Measurements from ENCODE around the gene SREBF1.

Gene SREBF1

DNA sequence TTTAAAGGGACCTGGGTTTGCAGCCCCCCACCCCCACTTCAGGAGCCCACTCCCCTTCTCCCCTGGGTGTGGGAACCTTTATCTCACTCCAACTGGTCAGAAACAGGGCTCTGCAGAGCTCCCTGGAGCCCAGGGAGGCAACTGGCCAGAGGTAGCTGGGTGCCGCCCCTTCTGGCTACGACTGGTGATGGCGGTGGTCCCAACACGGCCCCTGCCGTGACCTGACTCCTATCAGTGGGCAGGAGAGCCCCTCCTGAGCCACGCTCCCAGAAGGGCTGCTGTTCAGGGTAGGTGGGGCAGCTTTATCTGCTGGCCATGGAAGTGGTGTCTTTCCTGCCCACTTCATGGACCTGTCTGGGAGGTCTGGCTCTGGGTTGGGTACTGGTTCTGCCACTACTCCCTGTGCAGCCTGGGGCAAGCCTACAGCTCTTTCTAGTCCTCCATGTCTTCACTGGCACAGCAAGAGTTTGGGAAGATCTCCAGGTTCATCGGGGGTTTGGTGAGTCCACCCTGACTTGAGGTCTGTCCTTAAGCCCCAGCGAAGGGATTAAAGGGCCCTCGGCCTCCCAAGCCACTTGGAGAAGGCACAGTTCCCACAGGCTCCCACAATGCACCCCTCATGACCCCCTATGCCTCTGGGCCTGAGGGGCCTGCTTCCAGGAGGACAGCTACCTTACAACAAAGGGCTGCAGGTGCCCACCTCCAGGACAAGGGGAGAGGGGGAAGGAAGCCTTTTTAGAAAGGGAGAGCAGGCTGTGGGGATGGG lies 5.5 kb upstream of the SREBF1 start:
- DNase-seq (ENCODE audit: low read depth in 2 of 2, low spot score in 1 of 2): no peak

DNA sequence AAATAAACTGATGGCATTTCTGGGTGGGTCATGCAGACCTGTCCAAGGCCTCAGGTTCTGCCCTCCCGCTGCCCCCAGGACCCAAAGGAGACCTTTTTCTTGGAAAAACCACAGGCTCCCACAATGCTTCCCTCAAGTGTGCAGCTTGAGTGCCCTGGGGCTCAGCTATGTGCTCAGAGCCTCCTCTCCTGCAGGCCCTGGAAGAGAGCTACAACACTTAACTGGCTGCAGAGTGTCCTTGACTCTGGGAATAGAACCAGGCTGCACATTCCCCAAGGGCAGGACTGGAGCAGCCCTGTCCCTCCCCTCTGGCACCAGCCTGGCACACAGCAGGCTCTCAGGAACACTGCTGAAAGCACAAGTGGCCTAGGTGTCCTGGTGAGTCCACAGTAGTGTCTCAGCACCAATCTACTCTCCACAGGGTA lies 4.8 kb upstream of the SREBF1 start:
- DNase-seq (ENCODE audit: low read depth in 2 of 2, low spot score in 1 of 2): no peak

- DNase-seq (ENCODE audit: low read depth in 2 of 2, low spot score in 1 of 2): no peak
These were observed 4.2 kb upstream of the SREBF1 start for GRCh38 chr17:17840751-17841591.

GRCh38 chr17:17839791-17840707 lies 3.3 kb upstream of the SREBF1 start:
- peak; percentile 44 to 63 for DNase-seq (ENCODE audit: low read depth in 2 of 2, low spot score in 1 of 2)

GRCh38 chr17:17837966-17838962 lies 1.5 kb upstream of the SREBF1 start:
- no peak for DNase-seq (ENCODE audit: low read depth in 2 of 2, low spot score in 1 of 2)

DNA sequence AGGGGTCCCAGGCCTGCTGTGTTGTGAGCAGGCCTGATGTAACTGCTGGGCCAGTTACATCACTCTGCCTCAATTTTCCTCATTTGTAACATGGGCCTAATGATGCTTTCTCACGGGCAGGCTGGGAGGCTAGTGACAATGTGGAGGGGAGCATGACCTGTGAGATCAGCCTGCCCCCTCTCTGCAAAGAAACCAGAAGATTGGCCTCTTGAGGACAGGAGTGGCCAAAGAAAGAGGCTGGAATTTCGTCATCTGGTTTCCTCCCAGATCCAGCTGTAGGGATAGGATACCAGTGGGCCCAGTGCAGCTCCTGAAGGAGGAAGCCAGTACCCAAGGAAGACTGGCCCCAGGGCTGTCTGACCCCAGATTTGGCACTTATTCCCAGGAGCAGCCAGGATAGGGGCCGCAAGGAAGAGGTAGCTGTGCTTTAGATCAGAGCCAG lies 615 bp upstream of the SREBF1 start:
- no peak for DNase-seq (ENCODE audit: low read depth in 2 of 2, low spot score in 1 of 2)

DNA sequence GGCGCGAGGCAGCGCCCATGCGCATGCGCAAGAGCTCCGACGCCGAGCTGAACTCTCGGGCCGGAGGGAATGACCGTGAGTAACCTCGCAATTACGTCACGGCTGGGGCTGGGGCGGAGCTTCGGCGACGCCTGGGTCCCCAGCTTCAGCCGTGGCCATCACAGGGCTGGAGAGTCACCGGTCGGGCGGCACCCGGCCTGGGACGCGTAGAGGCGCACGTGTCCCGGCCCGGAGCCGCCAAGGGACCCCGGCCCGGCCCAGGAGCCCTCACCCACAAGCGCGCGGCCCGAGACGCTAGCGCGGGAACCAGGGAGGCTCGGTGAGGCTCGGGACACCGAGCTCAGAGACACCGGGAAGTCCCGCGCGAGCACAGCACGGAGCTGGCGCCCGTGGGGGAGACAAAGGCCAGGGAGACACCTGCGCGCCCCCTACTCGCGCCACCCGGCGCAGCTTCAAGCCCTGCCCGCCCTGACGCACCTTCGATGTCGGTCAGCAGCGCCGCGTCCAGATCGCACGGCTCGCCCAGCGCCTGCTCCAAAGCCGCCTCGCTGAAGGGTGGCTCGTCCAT lies 452 bp downstream of the SREBF1 start:
- DNase-seq (ENCODE audit: low read depth in 2 of 2, low spot score in 1 of 2): peak; percentile 94 to 96

- DNase-seq (ENCODE audit: low read depth in 2 of 2, low spot score in 1 of 2): no peak
These were observed 1.2 kb downstream of the SREBF1 start for GRCh38 chr17:17835415-17836249.

DNA sequence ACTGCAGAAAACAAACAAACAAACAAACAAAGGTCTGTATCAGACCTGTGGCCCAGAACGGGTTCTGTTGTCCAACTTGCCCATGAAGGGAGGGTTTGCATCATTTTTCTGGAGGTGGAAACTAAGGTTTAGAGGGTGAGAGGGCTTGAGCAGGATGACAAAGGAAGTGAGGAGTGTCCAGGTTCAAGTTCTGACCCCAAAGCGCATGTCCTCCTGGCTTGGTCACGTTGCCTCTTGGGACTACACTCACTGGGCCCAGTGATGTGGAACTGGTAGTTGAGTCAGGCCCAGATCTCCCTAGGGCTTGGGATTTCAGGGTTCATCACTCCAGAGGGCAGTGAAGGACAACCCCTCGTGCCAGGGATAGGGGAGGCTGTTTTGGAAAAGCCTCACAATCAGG lies 1.8 kb downstream of the SREBF1 start:
- DNase-seq (ENCODE audit: low read depth in 2 of 2, low spot score in 1 of 2): no peak

DNA sequence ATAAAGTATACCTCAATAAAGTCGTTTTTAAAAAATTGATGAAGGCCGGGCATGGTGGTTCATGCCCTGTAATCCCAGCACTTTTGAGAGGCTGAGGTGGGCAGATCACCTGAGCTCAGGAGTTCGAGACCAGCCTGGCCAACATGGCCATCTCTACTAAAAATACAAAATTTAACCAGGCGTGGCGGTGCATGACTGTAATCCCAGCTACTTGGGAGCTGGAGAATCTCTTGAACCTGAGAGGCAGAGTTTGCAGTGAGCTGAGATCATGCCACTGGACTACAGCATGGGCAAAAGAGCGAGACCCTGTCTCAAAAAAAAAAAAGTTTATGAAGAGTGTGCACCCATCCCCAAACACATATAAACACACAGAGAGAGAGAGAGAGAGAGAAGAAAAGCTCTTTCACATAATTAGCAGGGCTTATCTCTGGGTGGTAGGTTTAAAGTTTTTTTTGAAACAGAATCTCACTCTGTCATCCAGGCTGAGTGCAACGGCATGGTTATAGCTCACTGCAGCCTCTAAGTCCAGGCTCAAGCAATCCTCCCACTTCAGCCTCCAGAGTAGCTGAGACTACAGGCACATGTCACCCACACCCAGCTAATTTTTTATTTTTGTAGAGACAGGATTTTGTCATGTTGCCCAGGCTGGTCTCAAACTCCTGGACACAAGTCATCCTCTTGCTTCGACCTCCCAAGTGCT lies 3.0 kb downstream of the SREBF1 start:
- no peak for DNase-seq (ENCODE audit: low read depth in 2 of 2, low spot score in 1 of 2)

DNA sequence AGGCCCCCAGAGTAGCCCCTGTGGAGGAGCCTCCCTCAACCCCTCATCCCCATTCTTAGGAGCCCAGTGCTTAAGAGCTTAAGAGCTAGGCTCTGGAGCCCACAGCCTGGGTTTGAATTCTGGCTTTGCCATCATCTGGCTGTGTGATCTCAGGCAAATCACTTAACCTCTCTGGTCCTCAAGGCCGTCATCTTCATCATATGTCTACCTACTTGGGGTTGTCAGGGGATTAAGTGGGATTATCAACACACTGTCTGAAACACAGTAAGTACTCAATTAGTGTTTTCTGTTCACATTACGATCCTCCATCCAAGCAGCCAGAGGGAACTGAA lies 4.8 kb downstream of the SREBF1 start:
- DNase-seq (ENCODE audit: low read depth in 2 of 2, low spot score in 1 of 2): no peak

- no peak for DNase-seq (ENCODE audit: low read depth in 2 of 2, low spot score in 1 of 2)
These were observed 5.4 kb downstream of the SREBF1 start for GRCh38 chr17:17831208-17832031.

DNA sequence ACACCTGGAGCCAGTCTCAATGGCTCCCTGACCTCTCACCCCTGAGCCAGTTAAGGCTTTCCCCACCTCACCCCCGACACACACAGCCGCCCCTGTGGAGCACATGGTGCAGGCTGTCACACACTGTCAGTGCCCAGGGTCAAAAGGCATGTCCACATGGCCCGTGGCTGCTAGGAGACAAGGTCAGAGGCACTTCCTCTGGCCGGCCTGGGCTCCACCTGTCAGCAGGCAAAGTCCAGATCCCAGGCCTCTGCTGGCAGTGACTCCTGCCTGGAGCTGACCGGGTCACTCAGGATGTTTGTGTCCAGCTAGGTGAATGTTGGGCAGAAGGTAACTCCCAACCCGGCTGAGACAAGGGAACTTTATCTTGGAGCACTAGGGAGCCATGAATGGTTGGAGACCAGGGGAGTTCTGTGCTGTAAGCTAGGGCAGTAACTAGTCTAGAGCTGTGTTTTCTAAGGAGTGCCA lies 6.0 kb downstream of the SREBF1 start:
- no peak for DNase-seq (ENCODE audit: low read depth in 2 of 2, low spot score in 1 of 2)

GRCh38 chr17:17830269-17830567 lies 6.6 kb downstream of the SREBF1 start:
- no peak for DNase-seq (ENCODE audit: low read depth in 2 of 2, low spot score in 1 of 2)

- no peak for DNase-seq (ENCODE audit: low read depth in 2 of 2, low spot score in 1 of 2)
These were observed 8.8 kb downstream of the SREBF1 start for GRCh38 chr17:17827826-17828621.

DNA sequence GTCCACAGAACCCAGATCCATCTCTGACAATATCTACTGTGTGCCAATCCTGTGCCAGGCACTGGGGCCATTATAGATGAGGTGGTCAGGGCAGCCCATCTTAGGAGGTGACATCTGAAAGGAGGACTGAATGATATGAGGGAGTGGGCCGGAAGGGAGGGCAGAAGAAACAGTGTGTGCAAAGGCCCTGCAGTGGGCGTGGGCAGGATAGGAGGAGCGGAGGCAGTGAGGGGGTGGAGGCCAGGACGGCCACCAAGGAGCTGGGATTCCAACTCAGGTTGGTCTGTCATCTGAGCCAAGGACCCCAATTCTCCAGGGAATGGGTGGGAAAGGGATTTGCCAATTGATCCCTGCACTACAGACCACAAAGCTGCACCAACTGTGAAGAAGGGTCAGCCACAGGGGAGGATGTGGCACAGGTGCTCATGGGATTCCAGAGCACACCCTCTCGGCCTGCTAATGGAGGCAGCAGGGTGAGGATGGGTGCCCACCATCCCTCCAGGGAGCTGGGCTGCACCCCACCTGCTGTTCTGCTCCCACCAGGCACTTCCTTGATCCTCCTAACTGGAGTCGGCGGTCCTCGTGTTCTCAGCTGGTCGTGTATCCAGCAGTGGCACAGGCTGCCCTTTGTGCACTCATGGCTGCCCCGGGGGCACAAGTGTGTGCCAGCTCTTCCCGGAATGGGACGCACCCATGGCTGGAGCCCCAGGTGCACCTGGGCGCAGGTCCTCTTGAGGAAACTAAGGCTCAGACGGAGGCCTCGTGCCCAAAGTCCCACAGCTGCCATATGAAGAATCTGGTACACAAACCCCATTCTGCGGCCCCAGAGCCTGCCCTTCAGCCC lies 9.6 kb downstream of the SREBF1 start:
- DNase-seq (ENCODE audit: low read depth in 2 of 2, low spot score in 1 of 2): no peak

All from stimulated activated CD8-positive, alpha-beta memory T cell treated with anti-CD3 and anti-CD28 coated beads, Interleukin-4, amount 100 ng/mL, for 1 hour (primary cell).